Amniotic stem cell (primary cell): ENCODE results near the gene TCF4.

Source experiments
- DNase-seq: peaks from one replicate; lab custom pipeline; 2025; lab: John Stamatoyannopoulos, UW

Gene TCF4

DNA sequence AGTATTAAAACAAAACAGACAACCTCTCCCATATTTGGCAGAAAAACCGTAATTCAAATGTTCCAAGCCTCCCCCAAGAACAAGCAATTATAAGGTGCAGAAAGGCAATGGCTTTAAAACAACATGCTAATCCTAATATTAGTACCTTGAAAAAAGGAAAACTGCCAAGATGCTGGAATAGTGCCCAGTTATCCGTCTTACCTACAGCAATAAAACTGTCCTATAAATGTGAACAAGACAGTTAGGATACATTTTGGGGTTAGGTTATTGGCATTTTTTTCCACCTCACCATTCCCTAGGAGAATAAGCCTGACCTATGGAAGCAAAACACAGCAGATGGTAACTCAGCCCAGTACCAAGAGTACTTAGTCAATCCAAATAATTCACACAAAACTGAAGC lies 83.2 kb downstream of the TCF4 start:
- DNase-seq = no peak

DNA sequence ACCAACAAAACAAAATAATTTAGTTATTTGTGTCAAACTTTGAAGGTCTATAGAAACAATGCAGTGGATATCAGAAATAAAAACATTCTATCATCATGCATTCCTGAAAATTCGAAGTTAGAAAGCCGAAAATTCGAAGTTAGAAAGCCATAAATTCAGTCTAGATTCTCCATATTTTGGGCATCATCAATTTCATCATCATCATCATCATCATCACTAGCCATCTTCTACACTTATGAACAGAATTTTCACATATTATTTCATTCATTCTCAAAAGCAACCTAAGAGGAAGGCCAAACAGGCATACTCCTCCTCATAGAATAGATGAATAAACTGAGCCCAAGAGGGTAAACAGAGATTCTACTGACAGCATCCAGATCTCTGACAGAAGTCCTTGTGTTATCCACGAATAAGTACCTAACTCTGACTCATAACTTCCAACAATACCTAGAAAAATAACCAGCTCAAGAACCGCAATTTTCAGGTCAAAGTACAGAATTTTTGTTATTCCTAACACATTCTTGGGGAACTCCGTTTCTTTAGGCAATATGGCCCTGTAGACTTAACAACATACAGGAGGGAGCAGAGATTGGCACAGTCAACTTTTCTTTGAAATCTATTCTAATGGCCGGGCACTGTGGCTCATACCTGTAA lies 84.7 kb downstream of the TCF4 start:
- no peak for DNase-seq

DNA sequence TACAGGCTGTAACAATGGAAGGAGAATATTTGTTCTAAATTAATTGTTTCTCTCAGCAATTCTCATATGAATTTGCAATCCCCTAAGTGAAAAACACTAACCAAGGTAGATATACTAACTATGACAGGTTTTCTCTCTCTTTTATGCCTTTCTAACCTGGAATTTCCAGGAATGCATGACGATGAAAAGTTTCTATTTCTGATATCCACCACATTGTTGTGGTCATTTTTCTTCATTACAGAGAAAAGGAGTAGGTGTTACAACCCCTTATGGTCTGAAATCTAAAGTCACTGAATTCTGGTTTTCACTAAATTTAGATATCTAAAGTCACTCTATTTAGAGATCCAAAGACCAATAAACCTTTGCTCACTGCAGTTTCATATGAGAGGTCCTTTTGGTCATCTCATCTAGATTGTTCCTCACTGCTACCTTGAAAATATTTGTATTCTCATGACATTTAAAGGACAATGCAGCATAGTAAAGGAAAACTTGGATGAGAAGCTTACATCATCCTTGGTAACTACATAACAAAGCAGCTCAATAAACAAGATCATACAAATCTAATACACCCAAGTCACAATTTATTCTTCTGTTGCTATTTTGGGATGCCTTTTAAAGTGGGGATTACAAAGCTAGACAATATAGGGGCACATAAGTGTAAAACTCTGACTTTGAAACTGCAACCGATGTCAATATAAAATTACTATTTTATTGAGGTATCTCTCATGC lies 85.8 kb downstream of the TCF4 start:
- DNase-seq = no peak

DNA sequence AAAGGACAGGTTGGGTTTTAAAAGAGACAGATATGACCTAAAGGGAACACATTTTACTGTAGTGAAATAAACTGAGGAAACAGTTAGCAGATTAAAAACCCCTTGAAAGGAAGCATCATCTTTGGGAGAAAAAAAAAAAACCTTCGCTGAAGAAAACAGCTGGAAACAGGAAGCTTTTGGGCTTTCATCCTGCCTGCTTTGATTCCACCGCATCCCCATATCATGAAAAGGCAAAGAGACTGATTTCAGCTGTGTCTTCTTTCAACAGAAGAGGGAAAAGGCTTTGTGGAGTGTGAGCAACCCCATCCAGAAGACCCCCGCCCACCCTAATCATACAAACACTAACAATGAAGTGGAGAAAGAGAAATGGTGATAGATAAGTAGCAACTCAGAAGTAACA lies 86.4 kb downstream of the TCF4 start:
- DNase-seq = no peak

- no peak for DNase-seq
Observed at GRCh38 chr18:55500316-55501086, 87.5 kb downstream of the TCF4 start.

DNA sequence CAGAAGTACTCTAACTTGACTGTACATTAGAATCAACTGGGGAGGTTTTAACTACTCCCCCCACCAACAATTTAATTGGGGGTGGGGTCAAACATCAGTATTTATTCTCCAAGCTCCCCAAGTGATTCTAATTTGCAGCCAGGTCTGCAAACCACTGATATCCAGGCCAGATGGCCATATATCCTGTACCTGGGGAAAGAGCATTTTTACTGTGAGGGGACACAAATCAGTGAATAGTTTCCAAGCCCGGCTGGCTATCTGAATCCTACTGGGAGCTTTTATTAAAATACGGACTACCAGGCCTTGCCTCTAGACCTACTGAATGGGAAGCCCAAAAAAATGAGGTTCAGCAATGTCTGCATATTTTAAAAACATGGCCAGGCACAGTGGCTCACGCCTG lies 88.5 kb downstream of the TCF4 start:
- no peak for DNase-seq

GRCh38 chr18:55497825-55498403 lies 90.1 kb downstream of the TCF4 start:
- no peak for DNase-seq

DNA sequence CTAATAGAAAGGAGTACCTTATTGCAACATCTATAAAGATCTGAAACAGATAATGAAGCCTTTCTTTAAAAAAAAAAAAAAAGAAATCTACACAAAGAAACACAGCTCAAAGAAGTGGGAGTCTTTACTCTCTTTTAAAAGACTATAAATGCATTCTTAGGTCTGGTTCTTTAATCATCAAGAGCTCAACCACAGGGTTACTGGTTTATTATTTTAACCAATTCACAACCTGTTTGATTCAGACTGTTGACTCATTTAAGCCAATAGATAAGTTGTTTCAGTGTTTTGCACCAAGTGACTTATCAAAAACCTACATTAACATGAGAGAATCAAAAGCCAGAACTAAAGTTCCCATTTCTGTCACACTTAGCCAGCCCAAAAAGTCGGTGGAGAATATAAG lies 93.1 kb downstream of the TCF4 start:
- no peak for DNase-seq

DNA sequence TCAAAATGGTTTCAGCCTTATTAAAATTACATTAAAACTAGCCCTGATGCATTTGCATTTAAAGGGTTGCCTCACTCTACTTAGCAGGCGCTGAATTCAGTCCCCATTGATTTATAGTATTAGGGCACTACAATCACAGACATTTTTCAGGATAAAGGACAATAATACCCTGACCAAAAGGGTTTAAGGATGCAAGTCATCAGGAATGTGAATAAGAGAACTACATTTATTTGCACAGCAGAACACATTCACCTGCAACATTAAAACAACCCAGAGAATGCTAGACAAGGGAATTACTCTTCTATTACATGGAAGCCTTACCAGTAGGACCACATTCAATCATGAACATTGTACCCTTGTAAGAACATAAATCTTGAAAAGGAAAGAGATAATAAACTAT lies 93.6 kb downstream of the TCF4 start:
- no peak for DNase-seq

DNA sequence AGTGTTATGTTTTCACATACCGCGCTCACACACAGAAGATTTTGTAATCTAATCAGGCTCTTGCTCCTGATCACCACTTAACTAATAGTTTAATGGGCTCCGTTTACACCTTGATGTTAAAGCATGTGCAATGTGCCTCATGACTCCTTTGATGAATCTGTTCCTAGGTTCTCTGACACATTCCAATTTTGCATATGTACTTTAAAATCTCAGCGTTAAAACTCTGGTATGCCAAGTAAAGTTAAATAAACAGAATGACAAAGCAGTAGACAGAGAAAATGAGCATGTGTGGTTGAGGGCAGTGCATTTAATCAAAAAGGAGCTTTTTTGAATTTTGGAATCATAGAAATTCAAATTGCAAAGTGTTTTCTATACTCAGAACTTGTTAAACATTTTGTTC lies 96.4 kb downstream of the TCF4 start:
- no peak for DNase-seq

GRCh38 chr18:55489034-55489986 lies 98.7 kb downstream of the TCF4 start:
- no peak for DNase-seq

GRCh38 chr18:55488473-55488872 lies 99.5 kb downstream of the TCF4 start:
- DNase-seq = no peak

DNA sequence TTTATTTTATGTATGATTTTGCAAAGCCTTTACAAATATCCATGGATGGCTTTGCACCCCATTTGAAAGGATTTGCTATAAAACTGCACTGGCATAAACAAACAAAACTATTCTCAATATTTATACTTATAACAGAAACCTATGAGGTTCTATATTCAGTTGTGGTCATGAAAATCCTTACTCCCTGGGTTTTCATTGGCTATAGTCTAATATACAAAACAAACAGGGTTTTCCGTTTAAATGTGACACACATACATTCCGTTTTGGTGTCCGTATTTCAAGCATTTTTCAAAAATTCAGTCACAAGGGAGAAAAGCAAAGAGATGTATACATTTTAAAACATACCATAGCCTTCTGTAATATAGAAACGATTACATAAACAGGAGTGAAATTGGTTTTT lies 100.0 kb downstream of the TCF4 start:
- no peak for DNase-seq

GRCh38 chr18:55486936-55487335 lies 101.1 kb downstream of the TCF4 start:
- DNase-seq = no peak

DNA sequence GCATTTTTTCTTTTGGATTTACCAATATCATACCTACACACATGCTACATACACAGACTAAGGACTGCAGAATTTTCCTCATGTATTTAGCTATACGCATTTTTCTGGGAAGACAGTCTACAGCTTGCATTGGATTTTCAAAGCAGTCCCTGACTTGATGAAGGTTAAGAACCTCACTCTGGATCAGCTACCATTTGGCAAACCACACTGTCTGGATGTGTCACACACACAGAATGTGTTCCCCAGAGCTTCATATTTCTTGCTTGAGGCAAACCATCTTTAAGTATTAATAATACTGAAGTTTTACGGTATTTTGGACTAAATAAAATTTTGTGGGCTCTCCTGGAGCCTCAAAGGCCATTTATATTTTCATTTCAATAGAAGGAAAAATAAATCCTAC lies 102.3 kb downstream of the TCF4 start:
- no peak for DNase-seq

DNA sequence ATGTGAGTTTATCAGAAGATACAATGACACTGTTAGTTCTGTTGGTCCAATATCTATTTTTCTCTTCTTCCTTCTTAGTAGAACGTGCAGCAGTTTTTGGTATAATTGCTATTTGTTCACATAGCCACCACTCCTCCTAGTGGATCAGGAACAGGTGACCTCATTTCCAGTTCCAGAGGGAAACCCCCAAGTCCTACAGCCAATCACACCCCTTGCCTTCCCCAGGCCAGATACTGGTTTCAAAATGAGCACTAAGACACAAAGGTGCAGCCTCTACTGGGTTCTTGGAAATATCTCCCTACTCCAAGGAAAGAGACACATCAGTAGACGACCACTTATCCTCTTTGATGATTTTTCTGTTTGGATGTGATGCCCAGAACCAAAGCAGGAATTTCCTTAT lies 103.2 kb downstream of the TCF4 start:
- no peak for DNase-seq

- no peak for DNase-seq
Observed at GRCh38 chr18:55483266-55483871, 104.6 kb downstream of the TCF4 start.

GRCh38 chr18:55479656-55480420 lies 108.2 kb downstream of the TCF4 start:
- no peak for DNase-seq

GRCh38 chr18:55477860-55478581 lies 110.0 kb downstream of the TCF4 start:
- no peak for DNase-seq

DNA sequence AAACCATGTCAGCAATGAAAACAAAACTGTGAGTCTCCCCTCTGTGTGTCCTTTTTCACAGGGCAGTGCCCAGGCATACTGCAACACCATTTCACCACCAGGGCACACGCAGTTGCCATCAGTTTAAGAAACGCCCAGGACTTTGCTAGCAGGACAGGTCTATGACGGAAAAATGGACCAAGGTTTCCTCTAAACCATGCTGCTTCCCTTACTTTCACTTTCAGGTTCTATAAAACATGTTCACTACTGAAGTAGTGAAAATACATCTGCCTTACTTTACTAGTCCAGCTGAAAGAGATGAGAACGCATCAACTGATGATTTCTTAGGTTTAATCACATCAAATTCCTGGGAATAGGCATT lies 110.5 kb downstream of the TCF4 start:
- DNase-seq = no peak
